Measurements from ENCODE around the gene RASA3.

Gene RASA3

GRCh38 chr13:113964251-113964995, 168.0 kb downstream of the RASA3 start:
- Histone ChIP-seq H3K4me3 (ENCODE audit: severe bottlenecking) (no peak overlapping the region), H3K27me3 (ENCODE audit: insufficient read depth, poor library complexity, severe bottlenecking) (no peaks in the 10 kb centered on the region), H3K9me3 (ENCODE audit: severe bottlenecking) (peaks cover 9% of the 10 kb centered on the region), H3K27ac (ENCODE audit: poor library complexity, severe bottlenecking) (no peak overlapping the region), H3K36me3 (ENCODE audit: low read depth) (no peaks in the 10 kb centered on the region), H3K4me1 (ENCODE audit: insufficient read depth, poor library complexity, severe bottlenecking) (no peaks in the 10 kb centered on the region)
- no peak for ATAC-seq (ENCODE audit: low read depth)
- peak; percentile 42 for DNase-seq (ENCODE audit: low spot score)
- no peak for TF ChIP-seq CTCF (IDR thresholded peaks at IDR 0.05; ENCODE audit: poor library complexity, severe bottlenecking)

- Histone ChIP-seq H3K27me3 (ENCODE audit: insufficient read depth, poor library complexity, severe bottlenecking) (no peaks in the 10 kb centered on the region), H3K4me3 (ENCODE audit: severe bottlenecking) (no peak overlapping the region), H3K4me1 (ENCODE audit: insufficient read depth, poor library complexity, severe bottlenecking) (no peaks in the 10 kb centered on the region), H3K9me3 (ENCODE audit: severe bottlenecking) (peaks cover 18% of the 10 kb centered on the region), H3K27ac (ENCODE audit: poor library complexity, severe bottlenecking) (no peak overlapping the region), H3K36me3 (ENCODE audit: low read depth) (no peaks in the 10 kb centered on the region)
- no peak for ATAC-seq (ENCODE audit: low read depth)
- TF ChIP-seq CTCF (IDR thresholded peaks at IDR 0.05; ENCODE audit: poor library complexity, severe bottlenecking), result no peak
- DNase-seq (ENCODE audit: low spot score), result peak; percentile 49
Observed at GRCh38 chr13:113963376-113963775, 169.0 kb downstream of the RASA3 start.

GRCh38 chr13:113962975-113963374, 169.4 kb downstream of the RASA3 start:
- no peak for TF ChIP-seq CTCF (IDR thresholded peaks at IDR 0.05; ENCODE audit: poor library complexity, severe bottlenecking)
- H3K4me3 ChIP-seq (ENCODE audit: severe bottlenecking), result no peak overlapping the region
- DNase-seq (ENCODE audit: low spot score), result peak; percentile 29
- no peaks in the 10 kb centered on the region for H3K36me3 ChIP-seq (ENCODE audit: low read depth)
- ATAC-seq (ENCODE audit: low read depth), result no peak
- H3K27ac ChIP-seq (ENCODE audit: poor library complexity, severe bottlenecking), result no peak overlapping the region
- H3K4me1 ChIP-seq (ENCODE audit: insufficient read depth, poor library complexity, severe bottlenecking), result no peaks in the 10 kb centered on the region
- peaks cover 18% of the 10 kb centered on the region for H3K9me3 ChIP-seq (ENCODE audit: severe bottlenecking)
- no peaks in the 10 kb centered on the region for H3K27me3 ChIP-seq (ENCODE audit: insufficient read depth, poor library complexity, severe bottlenecking)

GRCh38 chr13:113962386-113962785, 170.0 kb downstream of the RASA3 start:
- Histone ChIP-seq H3K4me3 (ENCODE audit: severe bottlenecking) (no peak overlapping the region), H3K4me1 (ENCODE audit: insufficient read depth, poor library complexity, severe bottlenecking) (no peaks in the 10 kb centered on the region), H3K9me3 (ENCODE audit: severe bottlenecking) (peaks cover 18% of the 10 kb centered on the region), H3K27me3 (ENCODE audit: insufficient read depth, poor library complexity, severe bottlenecking) (no peaks in the 10 kb centered on the region), H3K27ac (ENCODE audit: poor library complexity, severe bottlenecking) (no peak overlapping the region), H3K36me3 (ENCODE audit: low read depth) (no peaks in the 10 kb centered on the region)
- no peak for TF ChIP-seq CTCF (IDR thresholded peaks at IDR 0.05; ENCODE audit: poor library complexity, severe bottlenecking)
- no peak for ATAC-seq (ENCODE audit: low read depth)
- peak; percentile 9 for DNase-seq (ENCODE audit: low spot score)

GRCh38 chr13:113960276-113960948, 172.0 kb downstream of the RASA3 start:
- peaks cover 18% of the 10 kb centered on the region for H3K9me3 ChIP-seq (ENCODE audit: severe bottlenecking)
- no peak overlapping the region for H3K4me3 ChIP-seq (ENCODE audit: severe bottlenecking)
- no peak for DNase-seq (ENCODE audit: low spot score)
- H3K27me3 ChIP-seq (ENCODE audit: insufficient read depth, poor library complexity, severe bottlenecking), result no peaks in the 10 kb centered on the region
- H3K4me1 ChIP-seq (ENCODE audit: insufficient read depth, poor library complexity, severe bottlenecking), result no peaks in the 10 kb centered on the region
- no peak for TF ChIP-seq CTCF (IDR thresholded peaks at IDR 0.05; ENCODE audit: poor library complexity, severe bottlenecking)
- no peak overlapping the region for H3K27ac ChIP-seq (ENCODE audit: poor library complexity, severe bottlenecking)
- ATAC-seq (ENCODE audit: low read depth), result no peak
- no peaks in the 10 kb centered on the region for H3K36me3 ChIP-seq (ENCODE audit: low read depth)

All from RWPE2 (cell line).